Measurements from ENCODE around the gene PLA2G4E.

DNA sequence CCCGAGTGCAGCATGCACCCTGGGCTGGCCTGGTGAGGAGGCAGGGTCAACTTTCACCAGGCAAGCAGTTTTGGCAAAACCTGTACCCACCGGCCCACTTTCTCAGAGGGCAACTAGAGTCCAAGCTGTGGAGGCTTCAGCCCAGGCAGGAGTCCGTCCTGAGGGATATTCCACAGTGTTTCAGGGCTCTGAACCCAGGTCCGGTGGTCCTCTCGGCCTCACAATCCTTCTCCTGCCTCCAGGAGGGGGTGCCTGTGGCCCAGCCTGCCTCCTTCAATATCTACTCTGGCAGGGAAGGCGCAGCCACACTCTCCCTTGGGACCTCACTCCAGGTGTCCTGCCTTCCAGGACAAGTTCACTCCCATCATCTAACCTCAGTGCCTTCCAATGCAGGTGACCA is 3.9 kb downstream of the PLA2G4E start:
- TF ChIP-seq, protein P1, sequence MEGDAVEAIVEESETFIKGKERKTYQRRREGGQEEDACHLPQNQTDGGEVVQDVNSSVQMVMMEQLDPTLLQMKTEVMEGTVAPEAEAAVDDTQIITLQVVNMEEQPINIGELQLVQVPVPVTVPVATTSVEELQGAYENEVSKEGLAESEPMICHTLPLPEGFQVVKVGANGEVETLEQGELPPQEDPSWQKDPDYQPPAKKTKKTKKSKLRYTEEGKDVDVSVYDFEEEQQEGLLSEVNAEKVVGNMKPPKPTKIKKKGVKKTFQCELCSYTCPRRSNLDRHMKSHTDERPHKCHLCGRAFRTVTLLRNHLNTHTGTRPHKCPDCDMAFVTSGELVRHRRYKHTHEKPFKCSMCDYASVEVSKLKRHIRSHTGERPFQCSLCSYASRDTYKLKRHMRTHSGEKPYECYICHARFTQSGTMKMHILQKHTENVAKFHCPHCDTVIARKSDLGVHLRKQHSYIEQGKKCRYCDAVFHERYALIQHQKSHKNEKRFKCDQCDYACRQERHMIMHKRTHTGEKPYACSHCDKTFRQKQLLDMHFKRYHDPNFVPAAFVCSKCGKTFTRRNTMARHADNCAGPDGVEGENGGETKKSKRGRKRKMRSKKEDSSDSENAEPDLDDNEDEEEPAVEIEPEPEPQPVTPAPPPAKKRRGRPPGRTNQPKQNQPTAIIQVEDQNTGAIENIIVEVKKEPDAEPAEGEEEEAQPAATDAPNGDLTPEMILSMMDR (IDR thresholded peaks at IDR 0.05), result no peak
- TF ChIP-seq ZFX (IDR thresholded peaks at IDR 0.05; ENCODE audit: borderline replicate concordance), result no peak

All from 22Rv1 (cell line).